GM19239 (cell line): Measurements from ENCODE around the gene RAB40B.

ENCODE experiments used
- DNase-seq: peaks from one replicate; pipeline ENCODE4 v3.0.0; 2011; ENCODE audit warnings: low spot score; ENCODE audit not compliant: insufficient read length
- FAIRE-seq: peaks from 2 replicates; lab custom pipeline; 2011; peaks lifted over from hg19 to GRCh38; lab: Jason Lieb, UNC

Gene RAB40B

DNA sequence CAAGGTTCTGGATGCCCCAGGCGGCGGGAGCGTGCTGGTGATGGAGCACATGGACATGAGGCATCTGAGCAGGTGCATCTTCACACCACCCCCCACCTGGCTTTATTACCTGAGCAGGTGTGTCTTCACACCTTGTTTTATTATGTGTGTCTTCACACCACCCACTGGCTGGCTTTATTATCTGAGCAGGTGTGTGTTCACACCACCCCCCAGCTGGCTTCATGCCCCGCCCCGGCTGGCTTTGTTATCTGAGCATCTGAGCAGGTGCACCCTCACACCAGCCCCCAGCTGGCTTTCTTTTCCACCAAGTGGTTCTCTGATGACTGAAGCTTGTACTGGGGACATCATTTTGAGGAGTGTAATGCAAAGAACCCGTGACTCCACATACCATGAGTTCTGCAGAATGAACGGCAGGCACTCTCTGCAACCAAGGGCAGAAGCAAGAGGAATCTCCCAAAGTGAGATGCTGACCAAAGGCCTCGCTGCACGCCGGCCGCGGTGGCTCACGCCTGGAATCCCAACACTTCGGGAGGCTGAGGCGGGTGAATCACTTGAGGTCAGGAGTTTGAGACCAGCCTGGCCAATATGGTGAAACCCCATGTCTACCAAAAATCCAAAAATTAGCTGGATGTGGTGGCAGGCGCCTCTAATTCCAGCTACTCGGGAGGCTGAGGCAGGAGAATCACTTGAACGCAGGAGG is 20.6 kb upstream of the RAB40B start:
- DNase-seq (no peak), FAIRE-seq (no peak)

DNA sequence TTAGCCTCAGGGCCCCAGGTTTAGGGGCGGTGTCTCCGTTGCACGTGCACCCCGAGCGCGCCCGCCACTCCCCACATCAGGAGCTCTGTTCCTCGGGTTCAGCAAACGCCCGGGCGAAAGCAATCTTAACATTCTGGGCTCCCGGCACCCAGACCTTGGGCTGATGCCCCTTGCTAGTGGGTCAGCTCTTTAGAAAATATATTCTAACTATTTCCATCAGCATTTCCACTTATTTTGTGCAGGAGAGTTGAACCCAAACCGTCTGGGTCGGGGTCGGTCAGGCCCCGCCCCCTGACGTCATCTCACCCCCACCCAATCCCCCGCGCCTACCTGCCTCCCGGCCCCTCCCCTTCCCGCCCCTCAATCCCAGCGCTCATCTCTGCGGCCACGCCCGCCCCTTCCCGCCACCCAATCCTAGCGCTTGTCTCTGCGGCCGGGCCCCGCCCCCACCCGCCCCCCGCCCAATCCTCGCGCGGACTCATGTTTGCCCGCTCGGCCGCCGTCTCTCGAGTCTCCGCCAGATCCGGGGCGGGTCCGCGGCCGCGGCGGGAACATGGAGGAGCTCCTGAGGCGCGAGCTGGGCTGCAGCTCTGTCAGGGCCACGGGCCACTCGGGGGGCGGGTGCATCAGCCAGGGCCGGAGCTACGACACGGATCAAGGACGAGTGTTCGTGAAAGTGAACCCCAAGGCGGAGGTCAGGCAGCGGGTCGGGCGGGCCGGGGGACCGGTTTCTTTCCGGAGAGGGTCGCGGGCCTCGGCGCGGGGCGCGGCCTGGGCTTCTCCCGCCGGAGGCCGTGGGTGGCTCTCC is 17.9 kb upstream of the RAB40B start, which contains the start of gene FN3KRP:
TSS of gene FN3KRP (plus strand) at position 504 of the 808 bp plus-strand sequence. CDS start at position 554, 50 bp downstream.
- DNase-seq (peak; percentile 98), FAIRE-seq (peak; percentile 83)

DNA sequence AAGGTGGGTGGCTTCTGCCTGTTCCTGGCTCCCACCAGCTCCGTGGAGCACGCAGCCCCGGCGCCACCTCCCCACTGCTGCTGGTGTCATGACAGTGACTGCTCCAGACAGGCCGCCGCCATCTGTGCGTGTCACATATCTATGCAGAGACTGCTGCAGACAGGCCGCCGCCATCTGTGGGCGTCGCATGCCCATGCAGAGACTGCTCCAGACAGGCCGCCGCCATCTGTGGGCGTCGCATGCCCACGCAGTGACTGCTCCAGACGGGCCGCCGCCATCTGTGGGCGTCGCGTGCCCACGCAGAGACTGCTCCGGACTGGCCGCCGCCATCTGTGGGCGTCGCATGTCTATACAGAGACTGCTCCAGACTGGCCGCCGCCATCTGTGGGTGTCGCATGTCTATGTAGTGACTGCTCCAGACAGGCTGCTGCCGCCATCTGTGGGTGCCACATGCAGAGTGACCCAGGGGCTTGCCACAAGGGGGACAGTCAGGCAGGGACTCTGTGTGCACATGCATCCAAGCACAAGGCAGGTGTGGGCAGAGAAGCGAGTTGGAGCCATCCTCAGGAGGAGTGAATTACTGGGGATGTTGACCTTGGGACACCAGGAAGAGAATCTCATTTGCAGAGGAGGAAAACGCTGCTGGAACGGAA is 14.7 kb upstream of the RAB40B start:
- DNase-seq (no peak), FAIRE-seq (no peak)

DNA sequence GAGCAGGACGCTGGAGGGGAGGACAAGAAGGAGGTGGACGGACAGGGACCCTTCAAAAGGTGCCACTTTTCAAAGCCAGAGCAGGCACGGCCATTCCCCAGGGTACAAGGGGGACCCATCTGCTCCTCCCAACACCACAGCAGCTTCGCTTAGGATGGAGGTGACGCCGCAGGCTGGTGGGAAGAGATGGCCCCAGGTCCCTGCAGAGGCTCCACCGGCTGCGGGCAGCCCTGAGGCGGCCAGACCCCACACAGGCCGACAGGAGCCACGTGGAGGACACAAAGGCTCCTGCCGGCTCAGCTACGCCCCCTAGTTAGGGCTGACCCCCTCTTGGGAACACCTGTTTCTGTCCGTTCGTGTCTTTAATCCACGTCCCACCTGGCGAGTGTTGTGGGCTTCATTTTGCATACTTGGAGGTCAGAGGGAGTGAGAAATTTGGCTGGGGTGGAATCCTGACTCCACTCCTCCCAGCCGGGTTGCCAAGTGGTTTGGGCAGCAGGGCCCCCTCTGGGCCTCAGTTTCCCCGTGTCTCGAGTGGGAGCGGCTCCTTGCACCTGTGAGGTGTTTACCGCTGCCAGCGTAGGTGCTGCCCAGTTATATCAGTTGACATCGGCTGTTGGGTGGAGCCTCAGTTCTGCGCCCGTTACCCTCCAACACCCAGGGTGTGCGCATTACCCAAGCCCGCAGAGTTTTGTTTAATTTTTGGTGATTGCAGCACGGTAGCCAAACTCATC is 12.2 kb upstream of the RAB40B start:
- no peak for DNase-seq
- no peak for FAIRE-seq

DNA sequence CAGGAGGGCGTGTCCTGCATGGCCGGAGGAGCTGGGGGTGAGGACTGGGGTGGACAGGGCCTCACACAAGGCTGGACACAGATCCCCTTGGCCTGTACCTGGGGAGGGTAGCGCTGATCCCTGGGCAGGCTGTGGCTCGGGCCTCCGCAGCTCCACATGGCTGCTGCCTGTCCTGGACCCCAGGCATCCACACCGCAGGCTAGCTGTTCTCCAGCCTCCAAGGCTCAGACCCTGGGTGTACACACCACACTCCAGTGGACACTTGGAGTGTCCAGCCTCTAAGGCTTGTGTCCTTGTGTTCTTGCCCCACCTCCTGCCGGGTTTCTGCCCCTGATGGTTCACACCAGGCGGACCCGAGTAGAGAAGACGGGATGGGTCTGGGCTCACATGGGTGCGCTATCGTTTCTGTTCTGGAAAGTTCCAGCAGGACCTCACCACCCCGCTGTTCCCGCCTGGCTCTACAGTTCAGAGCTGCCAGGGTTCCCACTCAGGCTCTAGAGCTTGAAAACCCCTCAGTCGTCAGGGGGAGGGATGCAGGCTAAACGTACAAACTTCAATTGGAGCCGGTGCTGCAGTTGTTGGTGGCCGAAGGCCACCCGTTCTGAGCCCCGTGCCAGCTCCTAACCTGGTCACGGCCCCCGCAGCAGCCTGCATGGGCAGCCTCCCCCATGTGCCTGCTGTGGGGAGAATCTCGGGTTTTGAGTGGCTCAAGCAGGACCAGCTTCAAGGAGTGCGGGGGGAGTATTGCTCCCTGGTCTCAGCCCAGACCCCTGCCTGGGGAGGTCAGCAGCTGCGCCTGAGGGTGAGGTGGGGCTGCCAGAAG is 11.4 kb upstream of the RAB40B start:
- FAIRE-seq (no peak), DNase-seq (no peak)

DNA sequence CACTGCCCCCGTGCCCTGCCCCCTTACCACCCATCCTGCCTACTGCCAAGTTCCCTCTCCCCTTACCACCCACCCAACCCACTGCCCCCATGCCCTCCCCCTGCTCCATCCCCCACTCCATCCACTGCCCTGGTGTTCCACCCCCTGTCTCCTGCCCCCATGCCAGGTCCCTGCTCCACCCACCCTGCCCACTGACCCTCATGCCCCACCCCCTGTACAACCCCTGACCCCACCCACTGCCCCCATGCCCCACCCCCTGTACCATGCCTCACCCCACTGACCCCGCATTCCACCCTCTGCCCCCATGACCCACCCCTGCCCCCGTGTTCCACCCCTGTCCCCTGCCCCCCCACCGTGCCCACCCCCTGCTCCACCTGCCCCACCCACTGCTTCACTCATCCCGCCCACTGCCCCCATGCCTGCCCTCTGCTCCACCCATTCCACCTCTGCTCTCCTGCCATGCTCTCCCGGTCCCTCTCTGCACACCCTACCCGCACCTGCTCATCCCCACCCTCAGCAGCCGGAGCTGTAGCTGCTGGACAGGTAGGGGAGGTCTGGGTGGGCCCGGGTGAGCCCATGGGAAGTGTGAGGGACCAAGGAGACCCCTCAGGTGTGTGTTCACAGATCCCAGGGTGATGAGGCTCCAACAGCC is 10.7 kb upstream of the RAB40B start:
- no peak for DNase-seq

DNA sequence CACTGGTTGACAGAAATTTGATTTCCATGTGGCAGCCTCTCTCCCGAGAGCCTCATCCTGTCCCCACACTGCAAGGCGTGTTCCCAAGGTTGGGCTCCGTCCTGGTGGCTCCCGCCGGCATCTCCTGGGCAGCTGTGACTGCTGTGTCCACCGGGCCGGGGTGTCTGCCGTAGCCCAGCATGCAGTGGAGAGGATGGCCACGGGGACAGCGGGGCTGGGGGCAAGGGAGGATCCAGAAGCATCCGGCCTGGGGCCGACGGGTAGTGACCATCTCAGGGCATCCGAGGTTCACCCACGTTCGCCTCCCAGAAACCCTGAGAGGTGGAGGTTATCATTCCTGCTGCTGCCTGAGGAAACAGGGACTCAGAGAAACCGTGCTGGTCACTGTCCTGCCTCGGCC is 7.3 kb upstream of the RAB40B start:
- FAIRE-seq, result no peak

More for the DNA sequence above, 10.7 kb upstream of the RAB40B start:
- no peak for FAIRE-seq

DNA sequence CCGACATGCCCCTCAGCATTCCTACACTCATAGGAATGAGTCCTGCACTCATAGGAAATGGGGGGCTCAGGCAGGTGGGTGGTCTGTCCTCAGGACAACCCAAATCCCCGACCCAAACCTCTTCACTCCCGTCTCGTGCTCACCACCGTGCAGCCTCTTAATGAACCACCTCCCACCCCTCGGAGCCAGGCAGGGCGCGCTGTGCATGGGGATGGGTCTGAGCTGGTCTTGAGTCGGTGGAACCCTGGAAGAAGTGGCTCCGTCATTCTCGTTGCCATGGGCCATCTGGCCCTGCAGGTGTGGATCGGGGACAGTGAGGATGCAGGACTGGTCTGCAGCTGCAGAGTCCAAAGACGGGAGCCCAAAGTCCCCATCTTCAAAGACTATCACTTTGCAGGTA is 6.4 kb upstream of the RAB40B start:
- DNase-seq (no peak), FAIRE-seq (no peak)

More for the DNA sequence above, 7.3 kb upstream of the RAB40B start:
- DNase-seq, result no peak

DNA sequence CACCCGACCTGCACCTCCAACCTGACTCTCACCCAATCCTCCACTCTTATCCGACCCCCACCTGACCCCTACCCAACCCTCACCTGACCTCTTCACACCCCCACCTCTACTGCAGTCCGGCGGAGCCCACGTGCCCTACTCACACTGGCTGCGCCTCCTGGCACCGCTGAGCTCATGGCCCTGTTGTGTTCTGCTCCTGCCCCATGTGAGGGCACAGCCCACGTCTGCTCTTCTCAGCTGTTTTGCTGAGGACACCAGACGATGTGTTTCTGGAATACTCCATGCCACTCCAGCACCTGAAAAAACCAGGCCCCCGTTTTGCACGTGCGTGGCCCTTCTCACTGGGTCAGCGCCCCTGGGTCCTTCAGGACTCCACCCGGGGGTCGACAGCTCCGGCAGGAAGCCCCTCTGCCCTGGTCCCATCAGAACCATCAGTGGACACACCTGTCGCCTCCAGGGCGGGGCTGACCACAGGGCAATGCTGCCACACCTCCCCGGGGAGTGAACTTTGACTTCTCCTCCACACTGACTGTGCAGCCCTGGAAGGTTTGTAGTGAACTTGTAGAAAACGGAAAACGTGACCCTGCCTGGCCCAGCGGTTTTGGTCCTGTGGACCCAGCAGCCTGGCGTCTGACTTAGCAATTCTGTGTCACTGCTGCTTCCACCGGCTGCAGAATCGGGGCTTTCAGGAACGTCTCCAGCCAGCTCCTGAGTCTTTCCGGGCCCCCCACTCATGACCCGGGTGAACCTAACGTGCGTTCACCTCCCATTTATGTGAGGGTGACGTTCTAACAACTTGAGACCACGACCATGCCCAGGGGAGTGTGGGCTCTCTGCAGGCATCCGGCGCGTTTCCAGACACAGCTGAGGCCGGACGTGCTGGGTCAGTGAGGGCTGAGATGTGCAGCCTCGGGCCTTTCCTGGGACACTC is 5.7 kb upstream of the RAB40B start:
- FAIRE-seq (no peak), DNase-seq (no peak)

DNA sequence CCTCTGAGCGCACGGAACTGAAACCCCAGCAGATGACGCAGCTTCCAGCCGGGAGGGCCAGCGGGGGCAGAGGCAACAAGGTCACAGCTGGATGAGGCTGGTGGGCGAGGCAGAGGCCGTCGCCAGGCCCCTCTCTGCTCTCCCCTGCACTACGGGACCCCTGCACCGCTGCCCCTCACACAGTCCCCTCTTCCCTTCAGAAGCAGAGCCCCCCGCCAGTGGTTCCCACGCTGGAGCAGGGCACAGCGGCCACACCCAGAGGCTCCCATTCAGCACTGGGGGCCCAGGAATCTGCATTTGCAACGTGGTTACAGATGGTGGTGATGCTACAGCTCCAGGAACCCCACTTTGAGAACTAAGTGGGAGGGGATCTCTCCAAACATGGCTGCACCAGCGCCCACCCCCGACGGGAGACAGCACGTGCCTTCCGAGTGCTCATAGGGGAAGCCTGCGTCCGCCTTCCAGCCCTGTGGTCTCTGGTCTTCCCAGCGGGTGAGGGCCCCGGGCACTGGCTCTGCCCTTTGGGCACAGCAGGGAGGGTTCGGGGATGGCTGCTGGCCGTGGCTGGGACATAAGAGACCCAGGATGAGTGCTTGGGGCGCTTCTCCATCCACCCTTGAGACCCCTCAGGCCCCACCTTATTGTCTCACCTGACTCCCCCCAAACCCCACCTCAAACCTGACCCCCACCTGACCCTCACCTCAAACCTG is 4.7 kb upstream of the RAB40B start:
- DNase-seq (no peak), FAIRE-seq (no peak)

DNA sequence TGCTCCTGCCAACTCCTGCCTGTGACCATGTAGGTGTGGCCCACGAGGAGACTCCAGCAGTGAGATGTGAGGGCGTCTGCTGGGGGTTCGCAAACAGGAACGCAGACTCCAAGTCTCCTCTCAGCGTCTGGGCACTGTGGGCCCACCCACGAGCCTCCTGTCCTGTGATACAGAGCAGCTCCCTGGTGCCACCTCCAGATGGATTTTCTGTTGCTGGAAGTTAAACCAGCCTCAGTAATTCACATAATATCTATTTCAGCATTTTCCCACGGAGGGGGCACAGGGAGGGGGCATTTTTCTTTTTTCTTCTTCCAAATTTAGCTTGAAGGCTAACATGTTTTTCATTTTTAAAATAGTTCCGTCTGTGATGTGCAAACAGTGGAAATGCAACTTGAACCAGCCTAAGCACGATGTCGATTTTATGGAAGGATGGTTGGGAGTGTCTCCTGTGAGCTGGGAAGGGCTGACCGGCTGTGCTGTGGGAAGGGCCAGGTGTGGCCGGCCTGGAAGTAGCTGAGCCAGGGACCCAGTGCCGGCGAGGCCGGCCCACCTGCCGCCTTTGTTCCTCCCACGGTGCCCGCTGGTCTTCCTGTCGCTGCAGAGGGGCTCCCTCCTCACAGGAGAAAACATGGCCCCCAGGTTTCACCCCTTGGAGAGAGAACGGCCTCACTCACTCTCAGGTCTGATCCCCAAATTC is 3.9 kb upstream of the RAB40B start:
- DNase-seq (no peak), FAIRE-seq (no peak)

DNA sequence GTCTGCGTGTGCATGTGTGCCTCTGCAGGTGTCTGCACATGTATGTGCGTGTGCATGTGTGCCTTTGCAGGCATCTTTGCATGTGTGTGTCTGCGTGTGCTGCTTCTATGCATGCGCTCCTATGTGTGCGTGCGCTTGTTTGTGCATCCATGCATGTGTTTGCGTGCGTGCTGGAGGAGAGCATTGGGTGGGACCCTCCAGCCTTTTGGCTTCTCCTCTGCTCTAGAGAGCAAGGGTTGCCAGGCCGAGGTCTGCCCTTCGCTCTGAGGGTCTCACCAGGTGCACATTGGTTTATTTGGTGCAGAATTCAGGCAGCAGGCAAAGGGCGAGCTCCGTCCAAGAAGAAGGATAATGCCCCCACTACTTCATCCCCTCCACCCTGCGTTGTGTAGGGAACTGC is 1.1 kb upstream of the RAB40B start:
- FAIRE-seq, result no peak
- DNase-seq, result no peak

DNA sequence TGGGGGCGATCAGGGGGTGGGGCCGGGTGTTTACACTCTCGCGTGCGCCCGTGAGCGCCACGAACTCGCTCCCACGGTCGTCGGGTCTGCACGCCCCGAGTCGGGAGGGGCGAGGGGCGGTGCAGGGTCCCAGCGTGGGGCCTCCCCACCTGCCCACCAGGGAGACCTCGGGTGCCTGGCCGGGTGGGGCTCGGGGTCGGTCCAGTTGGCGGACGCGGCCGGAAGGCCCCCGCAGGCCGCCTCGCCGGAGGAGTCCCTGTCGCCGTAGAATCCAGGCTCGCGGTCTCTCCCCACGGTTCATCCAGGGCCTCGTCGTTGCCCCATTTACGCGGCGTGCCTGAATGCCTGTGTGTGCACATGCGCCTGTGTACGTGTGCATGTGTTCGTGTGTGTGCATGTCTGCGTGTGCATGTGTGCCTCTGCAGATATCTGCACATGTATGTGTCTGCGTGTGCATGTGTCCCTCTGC is 510 bp upstream of the RAB40B start:
- FAIRE-seq (no peak), DNase-seq (no peak)

DNA sequence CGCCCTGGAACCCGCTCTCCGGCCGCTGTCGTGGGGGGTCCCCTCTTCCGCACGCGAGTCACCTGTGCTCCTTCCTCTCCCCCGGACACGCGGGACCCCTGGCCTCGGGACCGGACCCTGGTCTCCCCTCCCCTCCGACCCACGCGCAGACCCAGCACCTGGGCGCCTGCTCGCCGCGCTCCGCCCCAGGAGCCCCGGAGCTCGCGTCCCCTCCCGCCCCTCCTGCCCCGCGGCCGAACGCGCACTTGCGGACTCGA is 762 bp downstream of the RAB40B start:
- FAIRE-seq (no peak), DNase-seq (no peak)

DNA sequence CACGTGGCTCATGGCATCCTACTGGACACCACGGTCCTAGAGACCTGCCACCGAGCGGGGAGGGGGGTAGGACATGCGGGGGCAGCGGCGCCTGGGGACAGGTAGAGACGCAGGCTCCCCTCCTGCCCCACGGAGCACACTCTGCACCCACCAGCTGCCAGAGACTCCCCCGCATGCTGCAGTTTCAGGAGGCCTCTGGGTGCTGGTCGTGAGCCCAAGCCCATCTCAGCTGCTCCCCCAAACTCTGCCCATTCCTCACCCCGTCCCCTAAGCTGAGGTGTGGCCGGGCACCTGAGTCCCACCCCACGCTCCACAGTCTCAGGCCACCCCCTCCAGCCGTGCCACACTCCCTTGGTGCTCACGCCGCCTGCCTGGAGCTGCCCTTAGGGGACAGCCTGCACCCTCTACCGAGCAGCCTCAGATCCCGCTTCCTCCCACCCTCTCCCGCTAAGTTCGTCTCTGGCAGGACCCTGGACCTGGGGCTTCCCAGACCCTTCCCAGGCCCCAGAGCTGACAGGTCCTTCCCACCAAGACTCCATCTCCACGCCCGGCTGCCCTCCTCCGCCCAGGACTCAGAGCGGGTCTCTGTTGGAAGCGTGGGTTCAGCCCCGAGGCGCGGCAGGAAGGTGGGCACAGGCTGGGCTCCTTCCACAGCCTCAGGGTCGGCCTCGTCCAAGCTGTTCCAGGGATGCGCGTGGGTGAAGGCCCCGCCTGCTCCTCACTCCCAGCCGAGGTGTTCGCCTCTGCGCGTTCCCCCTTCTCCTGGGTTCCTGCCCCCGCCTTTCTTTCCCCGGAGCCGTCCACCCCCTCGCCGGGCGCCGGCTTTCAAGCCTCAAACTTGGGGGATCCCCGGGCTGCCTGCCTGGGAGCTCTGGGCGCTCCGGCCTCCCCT is 1.3 kb downstream of the RAB40B start:
- DNase-seq (no peak), FAIRE-seq (no peak)

DNA sequence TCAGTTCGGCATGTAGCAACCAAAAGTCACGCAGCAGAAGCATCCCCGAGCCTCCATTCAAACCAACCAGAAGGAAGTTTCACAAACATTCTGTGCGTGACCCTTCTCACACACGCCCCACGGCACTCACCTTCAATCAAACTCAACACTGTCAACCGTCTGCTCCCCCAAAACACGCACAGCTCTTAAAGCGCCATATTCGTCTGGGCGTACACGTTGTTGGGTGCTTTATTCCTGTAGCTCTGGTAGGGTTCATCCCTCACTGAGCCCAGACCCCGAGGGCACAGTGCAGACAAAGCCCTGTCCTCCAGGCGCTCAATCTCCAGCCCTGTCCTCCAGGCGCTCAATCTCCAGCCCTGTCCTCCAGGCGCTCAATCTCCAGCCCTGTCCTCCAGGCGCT is 2.2 kb downstream of the RAB40B start:
- no peak for FAIRE-seq
- no peak for DNase-seq
